Adrenal gland (tissue), 5 donors: ENCODE results near the gene ING5.

Experiments
- POLR2A ChIP-seq, 2 donors: fragments of 450-650 bp; IDR thresholded peaks; one replicate each; pipeline ENCODE4 v1.6.1; 2017; ENCODE audit warnings: antibody characterized with exemption in 2 of 2, mild to moderate bottlenecking in 2 of 2, moderate library complexity in 1 of 2
- TF ChIP-seq, protein P1 (sequence below), 6 experiments: fragments of 450-650 bp in 4 of 6; fragments of 200-600 bp in 2 of 6; sonication (generic) in 1 of 6; IDR thresholded peaks; 1 replicate in 5 of 6; 2 replicates in 1 of 6; pipeline versions ENCODE4 v1.5.1 to v1.8.0; 2016 to 2021; ENCODE audit warnings: antibody characterized with exemption in 6 of 6, mild to moderate bottlenecking in 2 of 6, moderate library complexity in 1 of 6
- donor health status: DM: no; HTN: no; CAD: no.

DNA sequence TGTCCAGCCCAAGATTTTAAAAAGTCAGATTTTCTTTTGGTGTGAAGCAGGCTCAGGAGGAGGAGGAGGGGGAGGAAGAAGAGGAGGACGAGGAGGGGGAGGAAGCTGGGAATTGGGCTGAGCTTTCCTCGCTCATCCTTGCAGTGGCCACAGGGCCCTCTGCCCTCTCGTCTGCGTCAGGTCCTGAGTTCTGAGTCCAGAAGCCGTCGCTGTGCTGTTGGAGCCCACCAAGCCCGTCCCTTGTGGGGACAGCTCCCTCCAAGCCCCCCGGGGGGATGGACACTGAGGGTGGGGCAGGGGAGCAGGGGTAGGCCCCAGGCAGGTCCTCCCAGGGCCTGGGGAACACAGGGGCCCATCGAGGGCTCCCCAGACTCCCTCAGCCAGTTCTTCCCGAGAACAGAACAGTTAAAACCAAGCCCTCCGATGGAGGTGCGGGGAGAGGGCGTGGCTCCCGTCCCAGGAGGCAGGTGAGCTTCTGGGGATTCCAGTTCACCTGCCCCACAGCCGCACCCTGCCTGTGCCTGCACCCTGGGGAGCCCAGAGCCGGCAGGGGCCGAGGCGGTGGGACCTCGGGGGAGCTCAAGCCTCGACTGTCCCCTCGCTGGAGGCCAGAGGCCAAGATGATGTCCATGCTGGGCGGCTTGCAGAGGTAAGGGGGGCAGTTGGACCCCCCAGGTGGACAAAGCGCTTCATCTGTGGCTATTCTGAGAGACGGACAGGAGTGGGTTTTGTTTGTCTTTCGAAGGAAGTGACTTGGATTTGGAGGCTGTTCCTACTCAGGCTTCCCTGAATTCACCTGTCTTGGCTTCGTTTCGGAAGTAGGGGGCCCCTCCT, 74.7 kb downstream of the ING5 start, which contains the start of gene GAL3ST2:
- TF ChIP-seq, protein P1, sequence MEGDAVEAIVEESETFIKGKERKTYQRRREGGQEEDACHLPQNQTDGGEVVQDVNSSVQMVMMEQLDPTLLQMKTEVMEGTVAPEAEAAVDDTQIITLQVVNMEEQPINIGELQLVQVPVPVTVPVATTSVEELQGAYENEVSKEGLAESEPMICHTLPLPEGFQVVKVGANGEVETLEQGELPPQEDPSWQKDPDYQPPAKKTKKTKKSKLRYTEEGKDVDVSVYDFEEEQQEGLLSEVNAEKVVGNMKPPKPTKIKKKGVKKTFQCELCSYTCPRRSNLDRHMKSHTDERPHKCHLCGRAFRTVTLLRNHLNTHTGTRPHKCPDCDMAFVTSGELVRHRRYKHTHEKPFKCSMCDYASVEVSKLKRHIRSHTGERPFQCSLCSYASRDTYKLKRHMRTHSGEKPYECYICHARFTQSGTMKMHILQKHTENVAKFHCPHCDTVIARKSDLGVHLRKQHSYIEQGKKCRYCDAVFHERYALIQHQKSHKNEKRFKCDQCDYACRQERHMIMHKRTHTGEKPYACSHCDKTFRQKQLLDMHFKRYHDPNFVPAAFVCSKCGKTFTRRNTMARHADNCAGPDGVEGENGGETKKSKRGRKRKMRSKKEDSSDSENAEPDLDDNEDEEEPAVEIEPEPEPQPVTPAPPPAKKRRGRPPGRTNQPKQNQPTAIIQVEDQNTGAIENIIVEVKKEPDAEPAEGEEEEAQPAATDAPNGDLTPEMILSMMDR (IDR thresholded peaks at IDR 0.05), result no peak
- TF ChIP-seq POLR2A (IDR thresholded peaks at IDR 0.05), result no peak
